ENCODE measurements around the gene MAJIN.

Gene MAJIN

GRCh38 chr11:64896448-64897022 lies 75.4 kb downstream of the MAJIN start:
- H3K9ac ChIP-seq (ENCODE audit: low read depth, low read length, poor library complexity): no peak overlapping the region
- H2AK5ac ChIP-seq (ENCODE audit: low read depth, low read length): no peak overlapping the region
- H3K23ac ChIP-seq (ENCODE audit: low read depth, low read length, poor library complexity): peak overlapping the region; percentile 20
- H3K14ac ChIP-seq (ENCODE audit: low read length): no peak overlapping the region
- H3K36me3 ChIP-seq (replicated peaks in 1 of 2; ENCODE audit: control insufficient read depth in 2 of 2, insufficient read depth in 2 of 2, low read length in 2 of 2): peaks cover 12 to 14% of the 10 kb centered on the region in 2 donors
- no peak overlapping the region for H2BK5ac ChIP-seq (ENCODE audit: low read length)
- H4K8ac ChIP-seq (ENCODE audit: low read depth, low read length): no peak overlapping the region
- peaks cover 1% of the 10 kb centered on the region for H3K79me1 ChIP-seq (ENCODE audit: low read depth, low read length)
- DNase-seq (ENCODE audit: low spot score): no peak
- no peaks in the 10 kb centered on the region for H3K27me3 ChIP-seq (ENCODE audit: control insufficient read depth in 3 of 3, insufficient read depth in 3 of 3, low read depth in 1 of 3, low read length in 3 of 3)
- no peak overlapping the region for H2BK120ac ChIP-seq (ENCODE audit: low read depth, low read length)
- H3K18ac ChIP-seq (ENCODE audit: low read length): no peak overlapping the region
- no peak overlapping the region for H3K27ac ChIP-seq (replicated peaks; ENCODE audit: low read length)
- no CpG with 5 or more reads among the region's 14 CpGs for WGBS, 2 donors (ENCODE audit: extremely low coverage in 2 of 2, insufficient read length in 2 of 2, insufficient replicate concordance in 1 of 2)
- peaks cover 0 to 2% of the 10 kb centered on the region in 2 donors for H3K4me1 ChIP-seq (ENCODE audit: control insufficient read depth in 2 of 2, insufficient read depth in 1 of 2, low read depth in 1 of 2, low read length in 2 of 2)
- no peak overlapping the region for H2AFZ ChIP-seq (ENCODE audit: low read length)
- no peak overlapping the region for H2BK15ac ChIP-seq (ENCODE audit: low read length)
- H3K4ac ChIP-seq (ENCODE audit: low read length): no peak overlapping the region
- H3K4me3 ChIP-seq (ENCODE audit: low read length in 2 of 2): no peak overlapping the region
- no peak overlapping the region for H4K91ac ChIP-seq (ENCODE audit: low read depth, low read length, poor library complexity)
- H2BK12ac ChIP-seq (ENCODE audit: low read length): no peak overlapping the region
- no peak overlapping the region for H3K4me2 ChIP-seq (ENCODE audit: insufficient read depth, low read length, poor library complexity, severe bottlenecking)
- no peaks in the 10 kb centered on the region for H3K9me3 ChIP-seq (replicated peaks in 1 of 2; ENCODE audit: control insufficient read depth in 2 of 2, insufficient read depth in 1 of 2, low read depth in 1 of 2, low read length in 2 of 2)

- WGBS, 2 donors (ENCODE audit: extremely low coverage in 2 of 2, insufficient read length in 2 of 2, insufficient replicate concordance in 1 of 2): no CpG with 5 or more reads among the region's 39 CpGs
Observed at GRCh38 chr11:64894812-64895452, 77.0 kb downstream of the MAJIN start.

GRCh38 chr11:64894070-64894811 lies 77.7 kb downstream of the MAJIN start:
- peaks cover 1% of the 10 kb centered on the region for H3K79me1 ChIP-seq (ENCODE audit: low read depth, low read length)
- H2BK12ac ChIP-seq (ENCODE audit: low read length): no peak overlapping the region
- H3K27ac ChIP-seq (replicated peaks; ENCODE audit: low read length): no peak overlapping the region
- peak overlapping the region; percentile 75 for H2AK5ac ChIP-seq (ENCODE audit: low read depth, low read length)
- no peaks in the 10 kb centered on the region for H3K9me3 ChIP-seq (replicated peaks in 1 of 2; ENCODE audit: control insufficient read depth in 2 of 2, insufficient read depth in 1 of 2, low read depth in 1 of 2, low read length in 2 of 2)
- H3K27me3 ChIP-seq (ENCODE audit: control insufficient read depth in 3 of 3, insufficient read depth in 3 of 3, low read depth in 1 of 3, low read length in 3 of 3): no peaks in the 10 kb centered on the region
- H2BK5ac ChIP-seq (ENCODE audit: low read length): no peak overlapping the region
- H4K91ac ChIP-seq (ENCODE audit: low read depth, low read length, poor library complexity): no peak overlapping the region
- DNase-seq (ENCODE audit: low spot score): no peak
- no peak overlapping the region for H3K4me2 ChIP-seq (ENCODE audit: insufficient read depth, low read length, poor library complexity, severe bottlenecking)
- no peak overlapping the region for H2BK120ac ChIP-seq (ENCODE audit: low read depth, low read length)
- no peak overlapping the region for H3K4me3 ChIP-seq (ENCODE audit: low read length in 2 of 2)
- H4K8ac ChIP-seq (ENCODE audit: low read depth, low read length): no peak overlapping the region
- H3K23ac ChIP-seq (ENCODE audit: low read depth, low read length, poor library complexity): peak overlapping the region; percentile 89
- H3K9ac ChIP-seq (ENCODE audit: low read depth, low read length, poor library complexity): peak overlapping the region; percentile 84
- H3K18ac ChIP-seq (ENCODE audit: low read length): peak overlapping the region; percentile 48
- peak overlapping the region; percentile 21 for H3K14ac ChIP-seq (ENCODE audit: low read length)
- H3K4ac ChIP-seq (ENCODE audit: low read length): no peak overlapping the region
- peaks cover 8% of the 10 kb centered on the region in 2 donors for H3K36me3 ChIP-seq (replicated peaks in 1 of 2; ENCODE audit: control insufficient read depth in 2 of 2, insufficient read depth in 2 of 2, low read length in 2 of 2)
- no peak overlapping the region for H2AFZ ChIP-seq (ENCODE audit: low read length)
- WGBS, 2 donors (ENCODE audit: extremely low coverage in 2 of 2, insufficient read length in 2 of 2, insufficient replicate concordance in 1 of 2): no CpG with 5 or more reads among the region's 14 CpGs
- H2BK15ac ChIP-seq (ENCODE audit: low read length): no peak overlapping the region
- peaks cover 0 to 2% of the 10 kb centered on the region in 2 donors for H3K4me1 ChIP-seq (ENCODE audit: control insufficient read depth in 2 of 2, insufficient read depth in 1 of 2, low read depth in 1 of 2, low read length in 2 of 2)

More at GRCh38 chr11:64894812-64895452, 77.0 kb downstream of the MAJIN start:
- peaks cover 8% of the 10 kb centered on the region in 2 donors for H3K36me3 ChIP-seq (replicated peaks in 1 of 2; ENCODE audit: control insufficient read depth in 2 of 2, insufficient read depth in 2 of 2, low read length in 2 of 2)
- no peak overlapping the region for H2AFZ ChIP-seq (ENCODE audit: low read length)
- H3K23ac ChIP-seq (ENCODE audit: low read depth, low read length, poor library complexity): no peak overlapping the region
- no peak overlapping the region for H3K18ac ChIP-seq (ENCODE audit: low read length)
- peaks cover 1% of the 10 kb centered on the region for H3K79me1 ChIP-seq (ENCODE audit: low read depth, low read length)
- no peaks in the 10 kb centered on the region for H3K9me3 ChIP-seq (replicated peaks in 1 of 2; ENCODE audit: control insufficient read depth in 2 of 2, insufficient read depth in 1 of 2, low read depth in 1 of 2, low read length in 2 of 2)
- H3K27ac ChIP-seq (replicated peaks; ENCODE audit: low read length): no peak overlapping the region
- H3K4me3 ChIP-seq (ENCODE audit: low read length in 2 of 2): no peak overlapping the region
- no peak overlapping the region for H3K4ac ChIP-seq (ENCODE audit: low read length)
- no peak overlapping the region for H2BK120ac ChIP-seq (ENCODE audit: low read depth, low read length)
- DNase-seq (ENCODE audit: low spot score): no peak
- H2BK12ac ChIP-seq (ENCODE audit: low read length): no peak overlapping the region
- H3K14ac ChIP-seq (ENCODE audit: low read length): peak overlapping the region; percentile 38
- no peak overlapping the region for H2AK5ac ChIP-seq (ENCODE audit: low read depth, low read length)
- peak overlapping the region; percentile 84 for H3K9ac ChIP-seq (ENCODE audit: low read depth, low read length, poor library complexity)
- no peaks in the 10 kb centered on the region for H3K27me3 ChIP-seq (ENCODE audit: control insufficient read depth in 3 of 3, insufficient read depth in 3 of 3, low read depth in 1 of 3, low read length in 3 of 3)
- no peak overlapping the region for H2BK5ac ChIP-seq (ENCODE audit: low read length)
- H3K4me1 ChIP-seq (ENCODE audit: control insufficient read depth in 2 of 2, insufficient read depth in 1 of 2, low read depth in 1 of 2, low read length in 2 of 2): peaks cover 0 to 2% of the 10 kb centered on the region in 2 donors
- no peak overlapping the region for H4K91ac ChIP-seq (ENCODE audit: low read depth, low read length, poor library complexity)
- H3K4me2 ChIP-seq (ENCODE audit: insufficient read depth, low read length, poor library complexity, severe bottlenecking): no peak overlapping the region
- no peak overlapping the region for H4K8ac ChIP-seq (ENCODE audit: low read depth, low read length)
- no peak overlapping the region for H2BK15ac ChIP-seq (ENCODE audit: low read length)
